Stimulated activated CD4-positive, alpha-beta T cell treated with anti-CD3 and anti-CD28 coated beads, Interleukin-1b, Interleukin-23, amount 100 ng/mL, for 1 hour (primary cell): Measurements from ENCODE around the gene SMCHD1.
"Not testable (repeated sequence)": the region's sequence is repeated elsewhere in the genome, so short reads cannot be mapped to it uniquely, and the experiment has no call there.

ENCODE experiments used
- DNase-seq, 2 donors: peaks; one replicate each; pipeline ENCODE4 v3.0.0-alpha.2; 2020; ENCODE audit warnings: low read depth in 2 of 2

SMCHD1 gene

GRCh38 chr18:2852460-2852859 is 196.9 kb downstream of the SMCHD1 start:
- not testable (repeated sequence) for DNase-seq

- no peak for DNase-seq
Measured at GRCh38 chr18:2853173-2853925, 197.8 kb downstream of the SMCHD1 start.

- DNase-seq = no peak
Measured at GRCh38 chr18:2853926-2854664, 198.6 kb downstream of the SMCHD1 start.
